K562 (cell line): ENCODE results near the gene RIPK3. TPM values are rescaled to one million over a fixed set of nuclear protein-coding genes. Genes with fewer than 3 reads are reported as not detected.

Source experiments
- ATAC-seq: fragments of 200-7000 bp; cut with Tn5 transposase; 3 replicates; pipeline ENCODE4 v1.9.1; 2020; ENCODE audit warnings: moderate library complexity
- BruUV-seq: library from RNA; stranded (reverse); fragments of 400-500 nt; replicated peaks from 2 replicates; lab custom pipeline; 2021; lab: Mats Ljungman, UMichigan
- CTCF ChIA-PET: fragments of 300-600 bp; formaldehyde crosslinking; extraction: SDS; loops from one replicate; lab custom pipeline; 2021; ENCODE audit warnings: low intra/inter-chr PET ratio; lab: Yijun Ruan, JAX
- POLR2A ChIA-PET: fragments of 300-600, 350-650 bp; sonication (Branson Sonifier 250); formaldehyde crosslinking; extraction: SDS; loops from one replicate; lab custom pipeline; 2021; ENCODE audit warnings: antibody characterized with exemption, inconsistent platforms; lab: Yijun Ruan, JAX
- DNase-seq, 4 experiments: peaks; one replicate each; pipeline versions ENCODE4 v3.0.0 to v3.0.0-alpha.2; 2011 to 2018; ENCODE audit warnings: low spot score in 3 of 4, mixed read lengths in 3 of 4; ENCODE audit errors: extremely low read depth in 1 of 4
- FAIRE-seq: peaks from 2 replicates; lab custom pipeline; 2011; peaks lifted over from hg19 to GRCh38; lab: Jason Lieb, UNC
- H2AFZ ChIP-seq: 2 replicates; pipeline ENCODE4 v1.6.0; 2011; ENCODE audit warnings: low read depth, low read length, control low read depth, inconsistent platforms
- H3K27ac ChIP-seq: fragments of 200-600 bp; 3 replicates; pipeline ENCODE4 v1.8.0; 2011; ENCODE audit warnings: low read depth, mild to moderate bottlenecking, control low read depth, inconsistent platforms, low read length, moderate library complexity, mixed read lengths; ENCODE audit errors: extremely low read depth
- H3K27me3 ChIP-seq, 2 experiments: fragments of 300-600 bp in 1 of 2; 2 replicates in 1 of 2; 3 replicates in 1 of 2; pipeline versions ENCODE4 v1.6.0 to v1.8.0; 2011; ENCODE audit warnings: inconsistent platforms in 2 of 2, low read length in 2 of 2, mild to moderate bottlenecking in 1 of 2, mixed read lengths in 1 of 2, moderate library complexity in 1 of 2; ENCODE audit not compliant: control insufficient read depth in 2 of 2, insufficient read depth in 2 of 2
- H3K36me3 ChIP-seq: fragments of 300-600 bp; 3 replicates; pipeline ENCODE4 v1.8.0; 2011; ENCODE audit warnings: mild to moderate bottlenecking, low read length, inconsistent platforms; ENCODE audit not compliant: control insufficient read depth, insufficient read depth
- H3K4me1 ChIP-seq, 2 experiments: fragments of 200-600 bp in 1 of 2; replicated peaks in 1 of 2; 2 replicates in 1 of 2; 3 replicates in 1 of 2; pipeline versions ENCODE4 v1.5.1 to v1.8.0; 2011; ENCODE audit warnings: inconsistent platforms in 2 of 2, low read length in 2 of 2, mild to moderate bottlenecking in 1 of 2, mixed read lengths in 1 of 2, moderate library complexity in 1 of 2; ENCODE audit not compliant: control insufficient read depth in 2 of 2, insufficient read depth in 2 of 2
- H3K4me2 ChIP-seq: 2 replicates; pipeline ENCODE4 v1.6.1; 2011; ENCODE audit warnings: low read length, control low read depth, inconsistent platforms, mixed read lengths; ENCODE audit not compliant: insufficient read depth
- H3K4me3 ChIP-seq: fragments of 200-600 bp; sonication (generic), shearing (Covaris generic); 2 replicates; pipeline ENCODE4 v1.5.1; 2016; ENCODE audit warnings: control low read depth, inconsistent platforms
- H3K79me2 ChIP-seq: fragments of 200-600 bp; 3 replicates; pipeline ENCODE4 v1.8.0; 2011; ENCODE audit warnings: low read length, inconsistent platforms; ENCODE audit not compliant: control insufficient read depth, insufficient read depth
- H3K9ac ChIP-seq, 2 experiments: 2 replicates each; pipeline versions ENCODE4 v1.6.0 to v1.6.1; 2011; ENCODE audit warnings: low read depth in 2 of 2, low read length in 2 of 2, control low read depth in 1 of 2, inconsistent platforms in 1 of 2, mild to moderate bottlenecking in 1 of 2, mixed read lengths in 1 of 2; ENCODE audit not compliant: insufficient read depth in 1 of 2
- H3K9me1 ChIP-seq: one replicate; pipeline ENCODE4 v1.6.0; 2011; ENCODE audit warnings: inconsistent platforms, mild to moderate bottlenecking, low read length, moderate library complexity; ENCODE audit not compliant: control insufficient read depth, insufficient read depth
- H3K9me3 ChIP-seq: replicated peaks from 2 replicates; pipeline ENCODE4 v1.5.1; 2011; ENCODE audit warnings: low read depth, low read length, inconsistent platforms; ENCODE audit not compliant: control insufficient read depth, insufficient read depth
- H4K20me1 ChIP-seq: replicated peaks from 2 replicates; pipeline ENCODE4 v1.6.1; 2011; ENCODE audit warnings: low read length, inconsistent platforms, mixed read lengths; ENCODE audit not compliant: control insufficient read depth, insufficient read depth
- ARID3B ChIP-seq: fragments of 250-450 bp; sonication (Bioruptor Pico); IDR thresholded peaks from 2 replicates; pipeline ENCODE4 v1.4.0; 2020; ENCODE audit warnings: borderline replicate concordance
- ATF7 ChIP-seq: fragments of 450-650 bp; IDR thresholded peaks from 2 replicates; pipeline ENCODE4 v1.7.1; 2014; ENCODE audit warnings: mild to moderate bottlenecking, moderate library complexity
- BCOR ChIP-seq: fragments of 450-650 bp; IDR thresholded peaks from 2 replicates; pipeline ENCODE4 v1.6.1; 2016
- IRF9 ChIP-seq: fragments of 450-650 bp; IDR thresholded peaks from 2 replicates; pipeline ENCODE4 v1.6.1; 2016; ENCODE audit warnings: missing biosample characterization, missing genetic modification characterization
- LCOR ChIP-seq: sonication (generic); formaldehyde crosslinking; IDR thresholded peaks from 2 replicates; pipeline ENCODE4 v1.8.0; 2022; ENCODE audit warnings: mild to moderate bottlenecking, missing genetic modification reagents
- MAFK ChIP-seq: IDR thresholded peaks from 2 replicates; pipeline ENCODE4 v1.6.1; 2011; ENCODE audit warnings: low read length, improper control_type of control experiment
- NR4A1 ChIP-seq, 2 experiments: fragments of 250-450 bp in 1 of 2; fragments of 450-650 bp in 1 of 2; sonication (Bioruptor Pico) in 1 of 2; IDR thresholded peaks; 2 replicates each; pipeline versions ENCODE4 v1.4.0 to v1.6.1; 2016 to 2020; ENCODE audit warnings: mild to moderate bottlenecking in 2 of 2, missing compliant biosample characterization in 1 of 2, missing genetic modification characterization in 1 of 2, moderate library complexity in 1 of 2
- TAF15 ChIP-seq: fragments of 200-400 bp; formaldehyde crosslinking; IDR thresholded peaks from 2 replicates; pipeline ENCODE4 v1.6.1; 2017; ENCODE audit warnings: mild to moderate bottlenecking, low read depth, low read length, moderate library complexity
- WHSC1 ChIP-seq: IDR thresholded peaks from one replicate; pipeline ENCODE4 v1.6.1; 2012; ENCODE audit warnings: low read length, control low read depth, inconsistent platforms
- ZNF395 ChIP-seq: fragments of 200-800 bp; sonication (Bioruptor generic); IDR thresholded peaks from 2 replicates; pipeline ENCODE4 v1.6.1; 2017; ENCODE audit warnings: missing genetic modification characterization, missing compliant biosample characterization
- ZNF436 ChIP-seq: fragments of 250-450, 450-650 bp; sonication (Bioruptor Pico); formaldehyde crosslinking; IDR thresholded peaks from 2 replicates; pipeline ENCODE4 v1.7.0; 2020; ENCODE audit warnings: mild to moderate bottlenecking
- ZNF583 ChIP-seq: fragments of 250-450 bp; sonication (Bioruptor Pico); IDR thresholded peaks from 2 replicates; pipeline ENCODE4 v1.4.0; 2020
- WGBS: fragments of 100-300 bp; shearing (Covaris generic); methylation state at CpG from one replicate; pipeline ENCODE4 v1.1.6; 2016; ENCODE audit warnings: low coverage, mixed read lengths; ENCODE audit not compliant: insufficient coverage; ENCODE audit errors: missing lambda C conversion rate; 5-methylcytosine and 5-hydroxymethylcytosine counted together
- in situ Hi-C: fragments of 300-500 bp; cut with MboI; formaldehyde crosslinking; loops from 4 replicates; pipeline ENCODE4 v1.15.0; 2018; ENCODE audit warnings: inconsistent platforms, mixed read lengths
- intact Hi-C: fragments of 100-400 bp; cut with micrococcal nuclease; formaldehyde crosslinking; loops from 2 replicates; pipeline ENCODE4 v1.14.2; 2022
- polyA plus RNA-seq, 8 experiments: library from polyadenylated mRNA; depleted of rRNA in 4 of 8; stranded (reverse) in 5 of 8; unstranded in 3 of 8; fragments of >200 nt; fragmentation: Nextera tagmentation in 2 of 8; fragmentation: Illumina TruSeq in 1 of 8; extraction: Ambion mirVana in 2 of 8; extraction: Trizol in 1 of 8; gene quantifications; 2 replicates each; pipeline versions ENCODE4 v1.2.1 to v1.2.3, GENCODE V29; 2011 to 2014; ENCODE audit warnings: inconsistent platforms in 1 of 8, missing spikeins in 1 of 8
- total RNA-seq, 7 experiments: library from RNA; depleted of rRNA in 6 of 7; stranded (reverse); fragments of >200 nt in 6 of 7; fragmentation: Illumina TruSeq in 2 of 7; extraction: Trizol in 2 of 7; gene quantifications; 2 replicates each; pipeline versions ENCODE4 v1.2.1 to v1.2.3, GENCODE V29; 2011 to 2021; ENCODE audit warnings: low replicate concordance in 1 of 7

Gene RIPK3
- total and polyA plus RNA-seq, 9 of the 15 experiments (the other 6 are each of a cell fraction or from before 2014, with no cell fraction given) = 0.03 to 0.43 (median 0.28) TPM; not detected in 3

- ATAC-seq (no peak), FAIRE-seq (no peak)
- intact Hi-C loops = no loop called here
- Histone ChIP-seq H3K27ac (no peak overlapping the region), H3K36me3 (no peaks in the 10 kb centered on the region), H3K9ac (no peak overlapping the region), H3K79me2 (no peaks in the 10 kb centered on the region), H3K27me3 (peaks cover 0 to 9% of the 10 kb centered on the region in 2 experiments; a peak in 1 of 5 replicates)
- TF ChIP-seq NR4A1 (CRISPR knock-in tag; IDR thresholded peaks at IDR 0.05) (no peak), NR4A1 (tag; IDR thresholded peaks at IDR 0.05) (no peak), ZNF583 (no peak), ZNF395 (CRISPR knock-in tag) (no peak), ATF7 (no peak), ARID3B (CRISPR knock-in tag) (no peak), TAF15 (no peak), MAFK (no peak), IRF9 (no peak), BCOR (no peak), WHSC1 (no peak), LCOR (CRISPR knock-in tag) (no peak), ZNF436 (CRISPR knock-in tag) (no peak)
- TF ChIP-seq, all 486 proteins: peak for 0
- 16% methylated on average over 6 of the region's 7 CpGs for WGBS
- Histone ChIP-seq H3K4me3 (no peak overlapping the region), H3K9me1 (no peaks in the 10 kb centered on the region), H3K4me2 (no peak overlapping the region), H3K4me1 (peaks cover 4 to 36% of the 10 kb centered on the region in 2 experiments; a peak in 4 of 5 replicates), H2AFZ (no peak overlapping the region), H4K20me1 (no peaks in the 10 kb centered on the region), H3K9me3 (no peaks in the 10 kb centered on the region)
- CTCF ChIA-PET = no interaction called here
- in situ Hi-C loops = loop anchor here (25.0 kb wide), 1 partner anchor 350 kb away; no protein-coding TSS in a partner anchor
- DNase-seq = no peak
- BruUV-seq = no TSS peak
- POLR2A ChIA-PET = interaction anchor here (0.8 to 1.5 kb wide), 5 partner anchors 74 to 103 kb away, joined by 4 to 7 read pairs (median 5); partner anchors contain the start of genes KHNYN and TGM1
Observed at GRCh38 chr14:24337144-24337823, 2.5 kb downstream of the RIPK3 start.
